Neural progenitor cell (in vitro differentiated cells): ENCODE data around the gene ARHGAP22.

Source experiments
- CTCF ChIP-seq: fragments of 200-600 bp; sonication (generic); IDR thresholded peaks from 2 replicates; pipeline ENCODE4 v1.5.1; 2017; ENCODE audit warnings: antibody characterized with exemption, mild to moderate bottlenecking
- EZH2 ChIP-seq: fragments of 200-600 bp; sonication (generic); IDR thresholded peaks from 2 replicates; pipeline ENCODE4 v1.6.1; 2017; ENCODE audit warnings: antibody characterized with exemption, mild to moderate bottlenecking, moderate library complexity
- EZH2phosphoT487 ChIP-seq: fragments of 200-600 bp; sonication (generic); IDR thresholded peaks from 2 replicates; pipeline ENCODE4 v1.6.1; 2017; ENCODE audit warnings: antibody characterized with exemption

GRCh38 chr10:48400129-48400849, 204.6 kb downstream of the ARHGAP22 start:
- no peak for TF ChIP-seq EZH2phosphoT487
- TF ChIP-seq CTCF = no peak
- TF ChIP-seq EZH2 = no peak
